ENCODE results near the gene CTNNA3. TPM values are rescaled to one million over a fixed set of nuclear protein-coding genes. Genes with fewer than 3 reads are reported as not detected.

CTNNA3 gene
- total RNA-seq, 4 donors from 2014 or later: under 0.01 to 0.38 (median 0.27) TPM

- TF ChIP-seq CTCF (IDR thresholded peaks at IDR 0.05; ENCODE audit: low read depth): no peak
Measured at GRCh38 chr10:66931340-66931948, 764.6 kb downstream of the CTNNA3 start.

- TF ChIP-seq CTCF (IDR thresholded peaks at IDR 0.05; ENCODE audit: low read depth): no peak
Measured at GRCh38 chr10:66929375-66929774, 766.6 kb downstream of the CTNNA3 start.

GRCh38 chr10:66928776-66929175 is 767.2 kb downstream of the CTNNA3 start:
- TF ChIP-seq CTCF (IDR thresholded peaks at IDR 0.05; ENCODE audit: low read depth): no peak

GRCh38 chr10:66927971-66928770 is 767.8 kb downstream of the CTNNA3 start:
- TF ChIP-seq CTCF (IDR thresholded peaks at IDR 0.05; ENCODE audit: low read depth): no peak

GRCh38 chr10:66927251-66927935 is 768.6 kb downstream of the CTNNA3 start:
- TF ChIP-seq CTCF (IDR thresholded peaks at IDR 0.05; ENCODE audit: low read depth): no peak

- no peak for TF ChIP-seq CTCF (IDR thresholded peaks at IDR 0.05; ENCODE audit: low read depth)
Measured at GRCh38 chr10:66926841-66927240, 769.2 kb downstream of the CTNNA3 start.

Data from subcutaneous adipose tissue (tissue), 4 donors.